H1 (cell line): ENCODE measurements around the gene ASB16. TPM values are rescaled to one million over a fixed set of nuclear protein-coding genes. Genes with fewer than 3 reads are reported as not detected.

ENCODE experiments used
- CTCF ChIA-PET: fragments of 300-600 bp; sonication (Branson Sonifier 250); formaldehyde crosslinking; loops from one replicate; lab custom pipeline; 2021; ENCODE audit not compliant: partially characterized antibody; lab: Charles Lee
- POLR2A ChIA-PET: fragments of 300-600 bp; sonication (Branson Sonifier 250); formaldehyde crosslinking; loops from one replicate; lab custom pipeline; 2021; ENCODE audit warnings: inconsistent platforms; ENCODE audit not compliant: partially characterized antibody; lab: Charles Lee
- DNase-seq, 2 experiments: peaks; one replicate each; pipeline versions ENCODE4 v3.0.0 to v3.0.0-alpha.2; 2010 to 2022; ENCODE audit warnings: low spot score in 2 of 2, low read depth in 1 of 2, mixed read lengths in 1 of 2
- FAIRE-seq: peaks from 2 replicates; lab custom pipeline; 2011; peaks lifted over from hg19 to GRCh38; lab: Jason Lieb, UNC
- H2AFZ ChIP-seq: 2 replicates; pipeline ENCODE4 v1.8.1; 2012; ENCODE audit warnings: low read length, inconsistent platforms
- H2AK5ac ChIP-seq: 2 replicates; pipeline ENCODE4 v1.6.1; 2013; ENCODE audit warnings: low read depth, low read length
- H2BK120ac ChIP-seq: replicated peaks from 2 replicates; pipeline ENCODE3; 2013; ENCODE audit warnings: low read depth, low read length, inconsistent platforms
- H2BK12ac ChIP-seq: 2 replicates; pipeline ENCODE4 v1.6.1; 2013; ENCODE audit warnings: low read depth, low read length
- H2BK15ac ChIP-seq: 2 replicates; pipeline ENCODE4 v1.6.1; 2013; ENCODE audit warnings: low read length
- H2BK20ac ChIP-seq: 2 replicates; pipeline ENCODE4 v1.6.1; 2013; ENCODE audit warnings: low read length
- H2BK5ac ChIP-seq: 2 replicates; pipeline ENCODE4 v1.6.1; 2013; ENCODE audit warnings: low read depth, low read length
- H3K14ac ChIP-seq: 2 replicates; pipeline ENCODE4 v1.6.1; 2013; ENCODE audit warnings: inconsistent platforms; ENCODE audit not compliant: insufficient read length
- H3K18ac ChIP-seq: 2 replicates; pipeline ENCODE4 v1.6.1; 2013; ENCODE audit warnings: low read length; ENCODE audit errors: extremely low read depth
- H3K23ac ChIP-seq: 2 replicates; pipeline ENCODE4 v1.6.1; 2013; ENCODE audit warnings: inconsistent platforms; ENCODE audit not compliant: insufficient read length
- H3K23me2 ChIP-seq: 2 replicates; pipeline ENCODE4 v1.6.1; 2013; ENCODE audit warnings: low read depth, low read length
- H3K27ac ChIP-seq: 2 replicates; pipeline ENCODE4 v1.6.1; 2011; ENCODE audit warnings: low read depth, low read length, inconsistent platforms
- H3K27me3 ChIP-seq, 4 experiments: replicated peaks in 1 of 4; 1 replicate in 1 of 4; 2 replicates in 3 of 4; pipeline versions ENCODE4 v1.6.1 to v1.8.1; 2011 to 2013; ENCODE audit warnings: low read length in 3 of 4, mild to moderate bottlenecking in 3 of 4, inconsistent platforms in 2 of 4, mixed read lengths in 2 of 4, moderate library complexity in 1 of 4; ENCODE audit not compliant: control insufficient read depth in 3 of 4, insufficient read depth in 3 of 4; ENCODE audit errors: extremely low read depth in 1 of 4
- H3K36me3 ChIP-seq, 4 experiments: 2 replicates each; pipeline versions ENCODE4 v1.6.1 to v1.8.1; 2011 to 2013; ENCODE audit warnings: mild to moderate bottlenecking in 4 of 4, low read length in 3 of 4, moderate library complexity in 2 of 4, control low read depth in 1 of 4, inconsistent platforms in 1 of 4; ENCODE audit not compliant: insufficient read depth in 4 of 4, control insufficient read depth in 2 of 4
- H3K4ac ChIP-seq: replicated peaks from 2 replicates; pipeline ENCODE3; 2013; ENCODE audit warnings: low read length, low read depth, mixed read lengths, inconsistent platforms; ENCODE audit not compliant: insufficient read length
- H3K4me1 ChIP-seq, 4 experiments: replicated peaks in 1 of 4; 1 replicate in 1 of 4; 2 replicates in 3 of 4; pipeline versions ENCODE4 v1.6.1 to v1.8.1; 2011 to 2013; ENCODE audit warnings: low read length in 3 of 4, inconsistent platforms in 2 of 4, mixed read lengths in 1 of 4; ENCODE audit not compliant: insufficient read depth in 4 of 4, control insufficient read depth in 3 of 4
- H3K4me2 ChIP-seq, 2 experiments: 2 replicates each; pipeline versions ENCODE4 v1.6.1 to v1.8.1; 2011 to 2013; ENCODE audit warnings: low read depth in 2 of 2, low read length in 2 of 2, control low read depth in 1 of 2, inconsistent platforms in 1 of 2, mild to moderate bottlenecking in 1 of 2; ENCODE audit not compliant: insufficient read depth in 1 of 2
- H3K4me3 ChIP-seq, 4 experiments: fragments of 200-600, 300-600 bp in 1 of 4; sonication (generic), shearing (Covaris generic), sonication (Bioruptor Twin) in 1 of 4; 2 replicates each; pipeline versions ENCODE4 v1.5.1 to v1.8.1; 2011 to 2016; ENCODE audit warnings: low read length in 4 of 4, low read depth in 3 of 4, control low read depth in 2 of 4, inconsistent platforms in 2 of 4, mild to moderate bottlenecking in 2 of 4, mixed read lengths in 1 of 4, moderate library complexity in 1 of 4; ENCODE audit not compliant: insufficient read depth in 2 of 4; ENCODE audit errors: extremely low read depth in 1 of 4
- H3K56ac ChIP-seq: replicated peaks from 2 replicates; pipeline ENCODE3; 2013; ENCODE audit warnings: low read depth, mild to moderate bottlenecking, mixed read lengths, low read length, inconsistent platforms; ENCODE audit not compliant: insufficient read length
- H3K79me1 ChIP-seq: 2 replicates; pipeline ENCODE4 v1.6.1; 2013; ENCODE audit warnings: low read depth, low read length, control low read depth
- H3K79me2 ChIP-seq, 2 experiments: 2 replicates each; pipeline versions ENCODE4 v1.6.1 to v1.8.1; 2012 to 2013; ENCODE audit warnings: low read length in 2 of 2, mild to moderate bottlenecking in 2 of 2, inconsistent platforms in 1 of 2; ENCODE audit not compliant: insufficient read depth in 2 of 2, control insufficient read depth in 1 of 2
- H3K9ac ChIP-seq, 4 experiments: replicated peaks in 1 of 4; 1 replicate in 1 of 4; 2 replicates in 3 of 4; pipeline versions ENCODE4 v1.6.1 to v1.8.1; 2011 to 2013; ENCODE audit warnings: low read depth in 3 of 4, low read length in 3 of 4, control low read depth in 2 of 4, mild to moderate bottlenecking in 2 of 4, moderate library complexity in 2 of 4, inconsistent platforms in 1 of 4; ENCODE audit errors: extremely low read depth in 1 of 4
- H3K9me3 ChIP-seq, 2 experiments: 2 replicates each; pipeline versions ENCODE4 v1.6.1 to v1.8.1; 2012 to 2013; ENCODE audit warnings: mild to moderate bottlenecking in 2 of 2, moderate library complexity in 2 of 2, control low read depth in 1 of 2, inconsistent platforms in 1 of 2, low read depth in 1 of 2, low read length in 1 of 2, mixed read lengths in 1 of 2; ENCODE audit not compliant: insufficient read depth in 2 of 2
- H4K20me1 ChIP-seq, 2 experiments: replicated peaks in 1 of 2; 2 replicates each; pipeline versions ENCODE3 to v1.8.1; 2011 to 2013; ENCODE audit warnings: inconsistent platforms in 2 of 2, low read length in 2 of 2, mild to moderate bottlenecking in 1 of 2; ENCODE audit not compliant: insufficient read depth in 2 of 2, control insufficient read depth in 1 of 2
- H4K5ac ChIP-seq: 2 replicates; pipeline ENCODE4 v1.6.1; 2013; ENCODE audit warnings: low read length, low read depth, mixed read lengths, inconsistent platforms; ENCODE audit not compliant: insufficient read length
- H4K8ac ChIP-seq: 2 replicates; pipeline ENCODE4 v1.8.0; 2013; ENCODE audit warnings: mild to moderate bottlenecking, moderate library complexity, low read length, inconsistent platforms; ENCODE audit not compliant: insufficient read depth; ENCODE audit errors: extremely low read depth
- H4K91ac ChIP-seq: replicated peaks from 2 replicates; pipeline ENCODE3; 2013; ENCODE audit warnings: low read length, mixed read lengths, inconsistent platforms; ENCODE audit not compliant: insufficient read length
- CBX8 ChIP-seq: fragments of 300-800, 300-1000 bp; sonication (generic); IDR thresholded peaks from 2 replicates; pipeline ENCODE4 v1.7.1; 2016; ENCODE audit warnings: low read depth, low read length, borderline replicate concordance
- CHD2 ChIP-seq: IDR thresholded peaks from 2 replicates; pipeline ENCODE4 v1.6.1; 2012; ENCODE audit warnings: low read length, improper control_type of control experiment
- CTCF ChIP-seq, 3 experiments: IDR thresholded peaks; 1 replicate in 2 of 3; 2 replicates in 1 of 3; pipeline versions ENCODE4 v1.5.1 to v1.6.1; 2011; ENCODE audit warnings: low read length in 3 of 3, mild to moderate bottlenecking in 3 of 3, inconsistent platforms in 2 of 3, low read depth in 1 of 3, moderate library complexity in 1 of 3; ENCODE audit not compliant: insufficient read depth in 1 of 3; ENCODE audit errors: control extremely low read depth in 1 of 3
- KDM4A ChIP-seq: IDR thresholded peaks from one replicate; pipeline ENCODE4 v1.7.1; 2012; ENCODE audit warnings: low read depth, mild to moderate bottlenecking, moderate library complexity, low read length, inconsistent platforms; ENCODE audit not compliant: severe bottlenecking
- POLR2A ChIP-seq, 2 experiments: IDR thresholded peaks; 1 replicate in 1 of 2; 2 replicates in 1 of 2; pipeline ENCODE4 v1.6.1; 2011; ENCODE audit warnings: low read depth in 2 of 2, low read length in 2 of 2, mild to moderate bottlenecking in 2 of 2; ENCODE audit errors: control extremely low read depth in 1 of 2
- RNF2 ChIP-seq: fragments of 200-900, 300-1000 bp; sonication (generic); IDR thresholded peaks from 2 replicates; pipeline ENCODE4 v1.7.1; 2016; ENCODE audit warnings: borderline replicate concordance, low read depth, mild to moderate bottlenecking, antibody characterized with exemption, low read length; ENCODE audit not compliant: poor library complexity, severe bottlenecking; ENCODE audit errors: missing control alignments
- SIRT6 ChIP-seq: IDR thresholded peaks from one replicate; pipeline ENCODE4 v1.7.1; 2012; ENCODE audit warnings: low read length, inconsistent platforms
- SP1 ChIP-seq: IDR thresholded peaks from 2 replicates; pipeline ENCODE4 v1.6.1; 2011; ENCODE audit warnings: low read depth, low read length
- SUZ12 ChIP-seq: fragments of 200-600 bp; sonication (generic); IDR thresholded peaks from 2 replicates; pipeline ENCODE4 v1.6.1; 2012; ENCODE audit warnings: mild to moderate bottlenecking, inconsistent platforms, low read length, moderate library complexity, mixed read lengths
- WGBS, 2 experiments: shearing (Covaris generic) in 1 of 2; methylation state at CpG; one replicate each; pipeline versions ENCODE4 v1.1.6 to v1.1.7; 2013 to 2015; ENCODE audit warnings: low lambda C conversion rate in 2 of 2, mixed read lengths in 2 of 2, inconsistent platforms in 1 of 2, low coverage in 1 of 2, missing lambda C conversion rate in 1 of 2; ENCODE audit not compliant: insufficient replicate concordance in 2 of 2, insufficient coverage in 1 of 2, insufficient read length in 1 of 2; ENCODE audit errors: extremely low coverage in 1 of 2, missing lambda C conversion rate in 1 of 2; 5-methylcytosine and 5-hydroxymethylcytosine counted together
- polyA plus RNA-seq, 7 experiments: library from polyadenylated mRNA; depleted of rRNA in 3 of 7; stranded (reverse) in 5 of 7; unstranded in 2 of 7; fragments of >200 nt in 5 of 7; fragments of 200-250 nt in 2 of 7; gene quantifications; 1 replicate in 5 of 7; 2 replicates in 1 of 7; 4 replicates in 1 of 7; pipeline versions ENCODE4 v1.2.1 to v1.2.3, GENCODE V29; 2011 to 2013; ENCODE audit warnings: missing spikeins in 2 of 7, mixed read lengths in 2 of 7
- total RNA-seq: library from RNA; stranded (reverse); fragmentation: NEBNext Ultra II Directional; extraction: Animal tissue kit (Norgen Biotek cat#: 25700); gene quantifications from 2 replicates; pipeline ENCODE4 v1.2.1, GENCODE V29; 2021
- TF ChIP-seq, protein P1 (sequence below): IDR thresholded peaks from 2 replicates; pipeline ENCODE4 v1.6.1; 2011; ENCODE audit warnings: low read length, improper control_type of control experiment

The ASB16 gene
- total and polyA plus RNA-seq, 2 of the 8 experiments (the other 6 are each of a cell fraction or from before 2014, with no cell fraction given): 0.05 TPM; not detected in 1

DNA sequence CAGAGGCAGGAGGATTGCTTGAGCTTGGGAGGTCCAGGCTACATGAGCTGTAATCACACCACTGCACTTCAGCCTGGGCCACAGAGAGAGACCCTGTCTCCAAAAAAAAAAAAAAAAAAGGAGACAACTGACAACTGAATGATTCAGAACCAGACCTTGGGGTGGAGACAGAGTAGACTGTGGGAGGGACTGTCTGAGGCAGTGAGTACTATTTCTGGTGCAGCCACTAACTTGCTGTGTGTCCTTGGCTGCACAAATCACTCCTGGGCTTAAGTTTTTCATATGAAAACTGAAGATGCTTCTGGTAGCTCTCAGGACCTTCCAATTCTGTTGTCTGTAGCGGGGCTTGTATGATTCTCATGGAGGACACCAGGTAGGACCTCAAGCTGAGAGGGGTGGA lies 5.8 kb downstream of the ASB16 start:
- no peak overlapping the region for H3K23ac ChIP-seq
- no peaks in the 10 kb centered on the region for H3K79me1 ChIP-seq
- H3K36me3 ChIP-seq: peaks cover 0 to 11% (median 5%) of the 10 kb centered on the region in 4 experiments; a peak in 5 of 8 replicates
- no peak for DNase-seq
- no peak overlapping the region for H3K14ac ChIP-seq
- no peak overlapping the region for H3K4me3 ChIP-seq
- H4K5ac ChIP-seq: no peak overlapping the region
- no peak overlapping the region for H2AK5ac ChIP-seq
- no peak overlapping the region for H3K27ac ChIP-seq
- H4K8ac ChIP-seq: no peak overlapping the region; the same call in 1 of the 2 replicates
- no peak overlapping the region for H4K91ac ChIP-seq
- no peak overlapping the region for H2BK15ac ChIP-seq
- WGBS, 2 experiments: 93% methylated on average over 1 of the region's 1 CpG; no CpG with 5 or more reads in 1 of the 2 experiments
- no peak overlapping the region for H2BK12ac ChIP-seq
- no peak overlapping the region for H3K4me2 ChIP-seq
- POLR2A ChIA-PET: interaction anchor here (0.6 to 8.7 kb wide), 5 partner anchors 8 to 148 kb away, joined by 3 to 84 read pairs (median 3); partner anchors contain the start of gene TMUB2
- H3K23me2 ChIP-seq: no peaks in the 10 kb centered on the region
- CTCF ChIA-PET: interaction anchor here (0.7 to 1.5 kb wide), 5 partner anchors 9 to 298 kb away, joined by 3 to 5 read pairs (median 4); no protein-coding TSS in a partner anchor
- no peak for FAIRE-seq
- H4K20me1 ChIP-seq: peaks cover 2 to 6% of the 10 kb centered on the region in 2 experiments
- no peaks in the 10 kb centered on the region for H3K27me3 ChIP-seq
- no peak overlapping the region for H2BK5ac ChIP-seq
- H2BK120ac ChIP-seq: no peak overlapping the region
- no peak overlapping the region for H3K9ac ChIP-seq
- H3K9me3 ChIP-seq: no peaks in the 10 kb centered on the region
- no peak overlapping the region for H2AFZ ChIP-seq
- no peak overlapping the region for H3K56ac ChIP-seq
- no peak overlapping the region for H3K18ac ChIP-seq
- no peaks in the 10 kb centered on the region for H3K79me2 ChIP-seq
- H3K4me1 ChIP-seq: no peaks in the 10 kb centered on the region
- no peak overlapping the region for H3K4ac ChIP-seq
- no peak overlapping the region for H2BK20ac ChIP-seq
- TF ChIP-seq, protein P1, sequence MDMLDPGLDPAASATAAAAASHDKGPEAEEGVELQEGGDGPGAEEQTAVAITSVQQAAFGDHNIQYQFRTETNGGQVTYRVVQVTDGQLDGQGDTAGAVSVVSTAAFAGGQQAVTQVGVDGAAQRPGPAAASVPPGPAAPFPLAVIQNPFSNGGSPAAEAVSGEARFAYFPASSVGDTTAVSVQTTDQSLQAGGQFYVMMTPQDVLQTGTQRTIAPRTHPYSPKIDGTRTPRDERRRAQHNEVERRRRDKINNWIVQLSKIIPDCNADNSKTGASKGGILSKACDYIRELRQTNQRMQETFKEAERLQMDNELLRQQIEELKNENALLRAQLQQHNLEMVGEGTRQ: no peak
- TF ChIP-seq RNF2: no peak
- TF ChIP-seq SIRT6: no peak
- no peak for TF ChIP-seq CHD2
- no peak for TF ChIP-seq KDM4A
- no peak for TF ChIP-seq SP1
- no peak for TF ChIP-seq SUZ12
- no peak for TF ChIP-seq CTCF (IDR thresholded peaks at IDR 0.05; ENCODE audit: control extremely low read depth in 1 of 3, insufficient read depth in 1 of 3, low read depth in 1 of 3, low read length in 3 of 3)
- TF ChIP-seq CBX8: no peak
- no peak for TF ChIP-seq POLR2A (IDR thresholded peaks at IDR 0.05; ENCODE audit: control extremely low read depth in 1 of 2, low read depth in 2 of 2, low read length in 2 of 2)
